Measurements from ENCODE around the gene JHY. TPM values are rescaled to one million over a fixed set of nuclear protein-coding genes. Genes with fewer than 3 reads are reported as not detected.

The JHY gene
- total and polyA plus RNA-seq, 12 donors = 0.84 to 6.8 (median 1.4) TPM

GRCh38 chr11:122954455-122954854, 71.9 kb downstream of the JHY start:
- no peaks in the 10 kb centered on the region for H3K4me1 ChIP-seq (replicated peaks in 1 of 2)
- TF ChIP-seq POLR2A (IDR thresholded peaks at IDR 0.05) (no peak), CTCF (IDR thresholded peaks at IDR 0.05) (no peak)
- H3K4me3 ChIP-seq = no peak overlapping the region
- DNase-seq = no peak
- H3K27me3 ChIP-seq = no peaks in the 10 kb centered on the region
- WGBS, 4 donors = 78 to 92% (median 82%) methylated on average over 4 of the region's 4 CpGs
- H3K9me3 ChIP-seq (replicated peaks in 1 of 3) = no peaks in the 10 kb centered on the region
- H3K36me3 ChIP-seq (replicated peaks in 1 of 2) = no peaks in the 10 kb centered on the region
- intact Hi-C loops (cut with DNase I) = no loop called here
- H3K27ac ChIP-seq = no peak overlapping the region

GRCh38 chr11:122963961-122964360, 81.4 kb downstream of the JHY start:
- H3K9me3 ChIP-seq (replicated peaks in 1 of 3) = no peaks in the 10 kb centered on the region
- H3K36me3 ChIP-seq (replicated peaks in 1 of 2) = no peaks in the 10 kb centered on the region
- H3K27me3 ChIP-seq = peaks cover 10% of the 10 kb centered on the region
- no peak for TF ChIP-seq POLR2A (IDR thresholded peaks at IDR 0.05)
- no peak for TF ChIP-seq CTCF (IDR thresholded peaks at IDR 0.05)
- no peaks in the 10 kb centered on the region for H3K4me1 ChIP-seq (replicated peaks in 1 of 2)
- intact Hi-C loops (cut with DNase I) = no loop called here
- H3K27ac ChIP-seq = no peak overlapping the region
- DNase-seq = no peak
- H3K4me3 ChIP-seq = no peak overlapping the region
- 63 to 79% (median 76%) methylated on average over 4 of the region's 4 CpGs for WGBS, 4 donors

- no peak for DNase-seq
- H3K27ac ChIP-seq = no peak overlapping the region
- H3K36me3 ChIP-seq (replicated peaks in 1 of 2) = no peaks in the 10 kb centered on the region
- H3K4me3 ChIP-seq = no peak overlapping the region
- no peaks in the 10 kb centered on the region for H3K9me3 ChIP-seq (replicated peaks in 1 of 3)
- intact Hi-C loops (cut with DNase I) = no loop called here
- WGBS, 4 donors = 10 to 13% (median 12%) methylated on average over 21 of the region's 21 CpGs
- TF ChIP-seq POLR2A (IDR thresholded peaks at IDR 0.05) = no peak
- TF ChIP-seq CTCF (IDR thresholded peaks at IDR 0.05) = no peak
- H3K27me3 ChIP-seq = peaks cover 75% of the 10 kb centered on the region
- H3K4me1 ChIP-seq (replicated peaks in 1 of 2) = peaks cover 0 to 6% of the 10 kb centered on the region in 2 donors
Observed at GRCh38 chr11:122976061-122976733, 93.6 kb downstream of the JHY start.

GRCh38 chr11:122976734-122977469, 94.3 kb downstream of the JHY start:
- Histone ChIP-seq H3K27ac (no peak overlapping the region), H3K4me3 (no peak overlapping the region), H3K27me3 (peaks cover 81% of the 10 kb centered on the region), H3K9me3 (replicated peaks in 1 of 3) (no peaks in the 10 kb centered on the region), H3K4me1 (replicated peaks in 1 of 2) (peaks cover 0 to 6% of the 10 kb centered on the region in 2 donors), H3K36me3 (replicated peaks in 1 of 2) (no peaks in the 10 kb centered on the region)
- TF ChIP-seq POLR2A (IDR thresholded peaks at IDR 0.05) (no peak), CTCF (IDR thresholded peaks at IDR 0.05) (no peak)
- no peak for DNase-seq
- WGBS, 4 donors = 4 to 7% (median 5%) methylated on average over 36 to 50 of the region's 50 CpGs
- intact Hi-C loops (cut with DNase I) = no loop called here

All from adrenal gland (tissue), 12 donors.